HG03571 (cell line): Measurements from ENCODE around the gene MAPK6.

ENCODE experiments used
- ATAC-seq: cut with Tn5 transposase; IDR thresholded peaks from one replicate; pipeline ENCODE4 v1.9.1; 2021; ENCODE audit not compliant: unreplicated experiment

MAPK6 gene

DNA sequence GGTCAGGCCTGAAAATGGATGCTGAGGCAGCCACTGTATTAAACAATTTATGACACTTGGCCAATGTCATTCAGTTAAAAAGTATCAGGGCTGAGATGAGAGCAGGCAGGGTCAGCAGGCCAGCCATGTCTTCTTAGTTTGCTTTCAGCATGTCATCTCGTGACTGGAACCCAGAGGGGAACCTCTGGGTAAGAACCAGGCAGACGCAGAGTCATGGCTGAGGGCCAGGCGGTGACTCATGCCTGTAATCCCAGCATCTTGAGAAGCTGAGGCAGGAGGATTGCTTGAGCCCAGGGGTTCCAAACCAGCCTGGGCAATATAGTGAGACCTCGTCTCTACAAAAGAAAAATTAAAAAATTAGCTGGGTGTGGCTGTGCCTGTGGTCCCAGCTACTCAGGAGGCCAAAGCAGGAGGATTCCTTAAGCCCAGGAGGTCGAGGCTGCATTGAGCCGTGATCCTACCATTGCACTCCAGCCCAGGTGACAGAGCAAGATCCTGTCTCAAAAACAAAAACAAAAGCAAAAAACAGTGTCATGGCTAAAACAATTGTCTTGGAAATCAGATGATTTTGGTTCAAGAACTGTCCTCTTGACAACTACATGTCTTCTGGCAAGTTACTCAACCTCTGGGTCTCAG is 81.9 kb downstream of the MAPK6 start:
- ATAC-seq: no peak

DNA sequence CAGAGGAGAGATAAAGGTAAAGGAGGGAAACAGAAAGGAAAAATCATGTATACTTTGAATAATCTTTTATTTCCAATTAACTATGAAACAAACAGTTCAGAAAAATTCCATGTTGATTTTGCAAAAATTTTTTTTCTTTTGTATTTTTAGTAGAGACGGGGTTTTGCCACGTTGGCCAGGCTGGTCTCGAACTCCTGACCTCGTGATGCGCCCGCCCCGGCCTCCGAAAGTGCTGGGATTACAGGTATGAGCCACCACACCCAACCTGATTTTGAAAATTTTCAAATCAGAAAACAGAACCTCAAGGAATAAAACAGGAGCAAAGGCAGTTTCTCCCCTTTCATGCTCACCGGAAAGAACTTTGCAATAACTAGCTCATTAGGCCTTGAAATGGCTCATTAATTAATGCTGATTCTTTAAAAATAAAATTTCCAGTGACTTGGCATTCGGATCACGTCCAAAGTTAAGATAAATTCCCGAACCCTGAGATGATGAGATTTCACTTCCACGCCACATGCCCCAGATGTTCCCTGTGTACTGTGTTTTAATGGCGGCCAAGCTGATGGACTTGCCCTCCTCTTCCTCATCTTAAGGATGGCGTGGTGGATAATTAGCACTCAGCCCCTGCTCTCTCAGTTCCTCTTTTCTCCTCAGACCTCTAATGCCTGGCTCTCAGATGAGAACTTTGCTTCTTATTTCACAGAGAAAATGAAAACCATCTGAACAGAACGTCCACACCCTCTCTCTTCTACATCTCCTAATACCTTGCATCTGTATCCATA is 82.7 kb downstream of the MAPK6 start:
- ATAC-seq: no peak

DNA sequence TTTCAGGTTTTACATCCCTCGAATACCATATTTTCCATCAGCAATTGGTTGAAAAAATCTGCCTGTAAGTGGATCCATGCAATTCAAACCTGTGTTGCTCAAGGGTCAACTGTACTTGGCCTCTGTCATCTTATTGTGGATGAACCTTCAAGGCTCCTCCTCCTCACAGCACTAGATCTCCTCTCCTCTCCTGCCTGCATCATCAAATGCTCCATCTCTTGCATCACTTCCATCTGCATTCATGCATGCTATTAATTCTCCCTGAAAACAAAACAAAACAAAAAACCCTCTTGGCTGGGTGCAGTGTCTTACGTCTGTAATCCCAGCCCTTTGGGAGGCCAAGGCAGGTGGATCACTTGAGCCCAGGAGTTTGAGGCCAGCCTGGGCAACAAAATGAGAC is 83.4 kb downstream of the MAPK6 start:
- no peak for ATAC-seq

DNA sequence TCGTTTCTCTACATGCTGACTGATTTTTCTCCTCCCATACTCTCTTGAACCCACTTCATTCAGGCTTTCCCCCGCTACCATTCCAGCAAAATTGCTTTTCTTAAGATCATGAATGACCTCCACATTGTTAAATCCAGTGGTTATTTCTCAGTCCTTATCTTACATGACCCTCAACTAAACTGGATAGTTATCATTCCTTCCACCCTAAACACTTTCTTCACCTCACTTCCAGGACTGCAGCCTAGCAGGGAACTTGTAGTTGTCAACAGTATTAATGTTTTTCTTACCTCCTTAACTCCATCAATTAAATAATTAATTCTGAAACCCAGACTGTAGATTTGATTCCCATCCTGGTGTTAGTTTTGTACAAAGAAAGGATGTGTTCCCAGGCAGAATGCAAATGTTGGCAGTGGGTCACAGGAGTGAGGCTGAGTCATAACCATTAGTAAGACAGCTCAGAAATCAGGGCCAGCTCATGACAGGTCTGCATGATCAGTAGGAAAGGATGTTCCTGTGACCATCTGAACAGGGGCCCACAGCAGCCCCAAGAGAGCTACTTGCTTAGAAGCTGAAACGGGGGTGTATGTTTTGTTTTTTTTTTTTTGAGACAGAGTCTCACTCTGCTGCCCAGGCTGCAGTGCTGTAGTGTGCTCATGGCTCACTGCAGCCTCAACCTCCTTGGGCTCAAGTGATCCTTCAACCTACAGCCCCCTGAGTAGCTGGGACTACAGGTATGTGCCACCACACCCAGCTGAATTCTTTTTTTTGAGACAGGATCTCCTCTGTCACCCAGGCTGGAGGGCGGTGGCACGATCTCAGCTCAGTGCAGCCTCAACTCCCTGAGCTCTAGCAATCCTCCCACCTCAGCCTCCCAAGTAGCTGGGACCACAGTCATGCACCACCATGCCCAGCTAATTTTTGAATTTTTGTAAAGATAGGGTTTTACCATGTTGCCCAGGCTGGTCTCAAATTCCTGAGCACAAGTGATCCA is 84.5 kb downstream of the MAPK6 start:
- ATAC-seq: peak; percentile 65

DNA sequence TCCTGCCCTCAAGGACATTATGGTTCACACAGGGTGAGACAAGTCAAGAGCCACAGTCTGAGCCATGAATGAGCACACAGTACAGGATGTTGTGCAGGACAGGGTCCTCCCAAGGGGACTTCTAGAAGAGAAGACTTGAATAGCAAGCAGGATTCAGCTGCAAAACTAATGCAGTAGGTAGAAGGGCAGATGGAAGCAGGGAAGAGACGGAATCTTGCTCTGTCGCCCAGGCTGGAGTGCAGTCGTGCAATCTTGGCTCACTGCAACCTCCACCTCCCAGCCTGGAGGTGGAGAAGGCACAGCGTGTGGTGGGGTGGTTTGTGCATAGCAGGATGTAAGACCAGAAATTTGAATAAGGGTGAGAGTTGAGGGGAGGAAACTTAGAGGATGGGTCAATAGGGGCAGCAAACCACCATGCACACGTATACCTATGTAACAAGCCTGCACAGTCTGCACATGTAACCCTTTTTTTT is 85.5 kb downstream of the MAPK6 start:
- ATAC-seq: no peak

DNA sequence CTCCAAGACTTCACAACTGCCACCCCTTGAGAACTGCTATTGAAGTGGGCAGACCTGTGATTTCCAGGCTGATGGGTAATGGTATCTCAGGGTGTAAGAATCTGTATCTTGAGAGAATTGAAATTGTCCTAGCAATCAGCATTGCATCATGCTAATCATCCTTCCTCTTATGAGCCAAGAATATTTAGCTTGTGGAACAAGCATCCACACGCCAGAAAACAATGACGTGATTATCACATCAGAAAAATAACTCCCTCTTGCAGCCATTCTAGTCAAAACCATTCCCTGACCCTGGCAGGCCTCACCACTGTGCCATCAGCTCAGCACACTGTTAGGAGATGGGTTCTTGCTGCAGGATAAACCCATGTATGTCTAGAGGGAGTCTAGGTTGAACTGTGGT is 86.8 kb downstream of the MAPK6 start:
- no peak for ATAC-seq

DNA sequence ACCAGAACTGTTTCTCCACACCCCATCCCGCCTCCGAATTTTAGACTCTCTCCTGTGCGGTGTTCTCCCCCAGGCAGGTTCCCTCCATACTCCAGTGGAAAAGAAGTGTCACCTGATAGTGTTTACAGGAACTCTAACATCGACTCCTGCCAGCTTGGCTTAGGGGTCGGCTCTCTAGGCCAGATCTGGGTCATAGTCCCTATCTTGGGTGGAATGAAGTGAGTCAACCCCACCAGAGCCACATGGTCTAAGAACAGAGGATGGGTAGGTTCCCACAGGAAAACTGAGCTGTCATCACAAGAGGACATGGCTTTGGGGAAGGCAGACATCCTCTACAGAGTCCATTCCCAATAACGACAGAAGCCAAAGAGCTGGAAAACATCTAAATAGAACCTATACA is 87.6 kb downstream of the MAPK6 start:
- no peak for ATAC-seq

DNA sequence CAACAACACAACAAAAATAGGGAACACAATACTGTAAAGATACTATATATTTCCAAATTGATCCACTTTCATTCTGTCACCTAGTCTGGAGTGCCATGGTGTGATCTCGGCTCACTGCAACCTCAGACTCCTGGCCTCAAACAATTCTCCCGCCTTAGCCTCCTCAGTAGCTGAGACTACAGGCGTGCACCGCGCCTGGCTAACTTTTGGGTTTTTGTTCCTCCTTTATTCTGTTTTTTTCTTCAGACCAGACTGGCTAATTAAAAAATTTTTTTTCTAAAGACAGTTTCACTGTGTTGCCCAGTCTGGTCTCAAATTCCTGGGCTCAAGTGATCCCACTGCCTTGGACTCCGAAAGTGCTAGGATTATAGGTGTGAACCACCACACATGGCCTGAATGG is 88.2 kb downstream of the MAPK6 start:
- no peak for ATAC-seq

DNA sequence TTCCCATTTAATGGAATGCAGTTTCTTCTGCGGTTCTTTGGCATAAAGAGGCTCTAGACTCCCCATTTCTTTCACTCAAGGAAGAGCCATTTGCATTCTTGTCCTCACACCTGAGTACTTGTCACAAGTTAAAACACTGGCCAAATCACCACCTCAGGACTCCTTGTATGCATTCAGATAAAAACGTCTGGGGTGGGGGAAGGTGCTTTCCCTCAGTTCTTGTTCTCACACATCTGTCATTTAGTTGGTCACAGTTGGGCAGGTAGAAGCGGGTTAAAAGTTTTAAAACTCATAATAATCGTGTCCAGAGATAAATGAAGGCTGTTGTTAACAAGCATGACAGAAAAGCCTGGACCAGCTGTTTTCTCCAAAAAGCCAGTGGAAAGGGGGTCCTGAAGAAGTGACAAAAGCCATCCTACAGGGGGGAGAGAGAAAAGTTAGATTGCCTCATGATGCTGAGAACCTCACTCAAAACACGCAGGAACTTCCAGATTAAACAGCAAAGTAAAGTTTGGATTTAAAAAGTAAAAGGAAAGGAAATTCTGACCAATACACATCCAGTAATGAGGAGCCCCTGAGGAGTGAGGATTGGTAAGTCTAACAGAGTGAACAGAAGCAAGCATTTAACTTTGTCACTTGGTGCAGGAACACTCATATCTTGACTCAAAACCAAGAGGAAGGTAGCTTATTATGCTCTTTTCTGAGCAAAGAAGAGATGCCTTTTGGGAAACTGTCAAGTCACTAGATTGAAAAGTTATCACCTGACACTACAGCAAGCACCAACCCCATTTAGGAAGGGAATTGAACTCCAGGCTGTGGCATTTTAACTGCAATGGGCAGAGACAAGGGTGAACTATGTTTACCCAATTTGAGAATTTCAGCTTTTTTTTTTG is 90.8 kb downstream of the MAPK6 start:
- peak; percentile 58 for ATAC-seq

DNA sequence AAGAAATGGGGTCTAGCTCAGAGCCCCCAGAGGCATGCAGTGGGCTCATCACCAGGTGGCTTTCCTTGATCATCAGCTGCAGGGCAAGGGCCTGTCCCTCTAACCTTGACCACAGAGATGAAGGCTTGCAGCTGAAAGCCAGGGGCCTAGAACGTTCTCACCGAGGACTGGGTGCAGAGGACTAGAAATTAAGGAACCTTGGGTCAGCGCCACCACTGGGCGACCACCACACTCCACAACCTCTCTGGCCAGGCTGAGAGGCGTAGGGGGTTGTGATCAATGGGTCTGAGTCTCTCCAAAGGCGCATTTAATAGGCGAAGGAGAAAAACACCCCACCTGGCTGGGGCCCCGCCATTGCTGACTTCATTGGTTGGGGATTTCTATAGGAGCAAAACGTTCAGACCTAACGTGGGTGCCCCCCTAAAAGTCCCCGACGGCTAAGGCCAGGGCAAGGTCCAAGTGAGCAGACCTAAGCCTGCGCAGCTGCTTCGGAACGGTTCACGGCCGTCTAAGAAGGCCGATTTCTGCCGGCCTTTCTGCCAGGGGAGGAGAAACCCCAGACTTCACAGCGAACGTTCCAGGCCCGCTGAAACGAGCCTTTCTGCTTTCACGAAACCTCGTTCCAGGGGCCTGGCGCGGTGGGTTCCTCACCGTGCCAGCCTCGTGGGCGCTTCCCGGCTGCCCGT is 92.6 kb downstream of the MAPK6 start:
- peak; percentile 2 for ATAC-seq

DNA sequence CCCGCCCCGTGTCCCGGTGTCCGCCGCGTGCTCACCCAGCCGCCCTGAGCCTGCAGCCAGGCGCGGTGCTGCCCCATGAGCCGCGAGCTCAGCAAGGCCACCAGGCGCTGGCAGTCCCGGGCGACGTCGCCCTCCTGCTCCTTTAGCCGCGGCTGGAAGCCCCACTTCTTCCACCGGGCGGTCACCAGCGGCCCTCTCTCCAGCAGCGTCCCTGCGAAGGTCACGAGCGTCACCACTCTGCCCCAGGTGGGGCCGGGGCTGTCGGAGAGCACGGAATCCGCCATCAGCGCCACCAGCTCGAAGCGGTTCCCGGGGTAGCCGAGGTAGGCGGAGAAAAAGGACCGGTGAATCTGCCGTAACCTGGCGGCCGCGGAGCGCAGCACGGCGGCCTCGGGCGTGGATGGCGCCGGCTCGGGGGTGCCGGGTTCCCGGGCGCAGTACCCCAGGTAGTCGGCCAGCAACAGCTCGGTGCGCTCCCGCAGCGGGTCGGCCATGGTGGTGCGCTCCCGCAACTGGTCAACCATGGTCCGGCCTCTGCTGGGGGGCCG is 93.3 kb downstream of the MAPK6 start:
- ATAC-seq: peak; percentile 34

DNA sequence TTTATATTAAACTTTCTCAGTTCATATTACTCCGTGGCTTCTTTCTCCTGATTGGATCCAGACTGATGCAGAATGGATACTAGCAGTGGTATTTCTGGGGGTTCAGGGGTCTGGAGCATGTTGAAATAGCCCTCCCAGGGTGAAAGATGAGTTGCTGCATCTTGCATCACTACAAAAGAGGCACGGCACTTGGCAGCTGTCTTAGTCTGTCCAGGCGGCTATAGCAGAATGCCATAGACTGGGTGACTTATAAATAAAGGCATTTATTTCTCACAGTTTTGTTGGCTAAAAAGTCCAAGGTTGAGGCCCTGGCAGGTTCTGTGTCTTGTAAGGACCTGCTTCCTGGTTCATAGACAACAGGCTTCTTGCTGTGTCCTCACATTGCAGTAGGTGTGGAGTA is 94.2 kb downstream of the MAPK6 start:
- ATAC-seq: no peak

DNA sequence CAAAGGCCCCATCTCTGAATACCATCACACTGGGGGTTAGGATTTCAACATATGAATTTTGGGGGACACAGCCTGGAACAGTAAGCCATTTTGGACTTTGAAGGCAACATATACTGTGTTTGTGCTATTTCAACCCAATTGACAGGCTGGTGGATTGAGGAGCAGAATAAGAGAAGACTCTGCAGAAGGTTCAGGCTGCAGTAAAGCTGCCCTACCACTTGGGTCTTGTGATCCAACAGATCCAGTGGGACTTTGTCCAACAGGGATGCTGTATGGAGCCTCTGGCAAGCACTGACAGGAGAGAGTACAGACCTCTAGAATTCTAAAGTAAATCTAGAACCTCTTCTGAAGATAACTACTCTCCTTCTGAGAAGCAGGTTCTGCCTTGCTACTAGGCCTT is 94.7 kb downstream of the MAPK6 start:
- ATAC-seq: no peak

DNA sequence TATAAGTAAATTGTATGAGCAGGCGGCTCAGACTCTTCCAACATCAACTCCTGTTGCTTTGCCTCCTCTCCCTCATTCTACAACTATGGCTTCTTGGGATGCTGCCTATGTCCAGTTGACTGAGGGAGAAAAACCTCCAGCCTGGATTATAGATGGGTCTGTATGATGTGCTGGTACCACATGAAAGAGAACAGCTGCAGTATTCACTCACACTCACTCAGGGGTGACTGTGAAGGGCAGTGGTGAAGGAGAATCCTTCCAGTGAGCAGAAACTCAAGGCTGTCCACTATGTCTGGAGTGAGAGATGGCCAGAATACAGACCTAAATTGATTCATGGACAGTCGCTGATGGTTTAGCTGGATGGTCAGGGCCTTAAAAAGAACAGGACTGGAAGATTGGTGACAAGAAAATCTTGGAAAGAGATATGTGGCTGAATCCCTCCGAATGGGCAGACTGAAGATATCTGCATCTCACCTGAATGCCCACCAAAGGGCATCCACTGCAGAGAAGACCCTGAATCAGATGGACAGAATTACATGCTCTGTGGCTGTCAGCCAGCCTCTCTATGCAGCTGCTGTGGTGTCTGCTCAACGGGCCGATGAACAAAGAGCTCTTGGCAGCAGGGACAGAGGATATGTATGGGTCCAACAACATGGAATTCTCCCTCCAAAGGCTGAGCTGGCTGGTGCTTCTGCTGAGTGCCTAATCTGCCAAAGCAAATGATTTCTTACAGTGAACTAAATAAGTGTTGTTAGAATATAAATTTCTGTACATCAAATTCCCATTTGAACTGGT is 95.4 kb downstream of the MAPK6 start:
- ATAC-seq: no peak

DNA sequence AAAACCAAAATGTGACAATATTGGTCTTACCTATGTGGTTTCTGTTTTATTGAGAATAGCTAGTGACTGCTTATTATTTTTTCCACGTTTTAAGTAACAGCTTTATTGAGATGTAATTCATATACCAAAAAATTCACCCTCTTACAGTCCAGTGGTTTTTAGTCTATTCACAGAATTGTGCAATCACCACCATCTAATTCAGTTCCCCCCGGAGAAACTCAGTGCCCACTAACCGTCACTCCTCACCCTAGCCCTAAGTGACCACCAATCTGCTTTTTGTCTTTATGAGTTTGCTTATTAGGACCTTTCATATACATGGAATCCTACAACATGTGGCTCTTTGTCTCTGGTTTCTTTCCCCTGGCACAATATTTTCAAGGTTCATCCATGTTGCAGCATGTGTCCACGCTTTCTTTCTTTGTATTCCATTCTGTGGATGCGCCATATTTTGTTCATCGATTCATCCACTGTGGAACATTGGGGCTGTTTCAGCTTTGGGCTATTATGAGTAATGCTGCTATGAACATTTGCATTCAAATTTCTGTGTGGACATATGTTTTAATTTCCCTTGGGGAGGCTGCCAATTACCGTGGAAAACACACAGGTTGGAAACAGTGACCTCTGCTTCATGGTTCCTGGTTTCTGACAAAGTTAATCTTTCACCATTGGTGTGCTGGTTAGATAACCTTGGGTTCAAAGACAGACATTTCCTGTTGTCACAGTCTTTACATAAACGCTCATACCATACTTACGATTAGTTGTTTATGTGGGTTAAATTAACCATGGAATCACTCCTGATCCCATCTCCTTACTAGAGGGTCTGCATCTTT is 96.8 kb downstream of the MAPK6 start:
- no peak for ATAC-seq
